Measurements from ENCODE around the gene GPR108. TPM values are rescaled to one million over a fixed set of nuclear protein-coding genes. Genes with fewer than 3 reads are reported as not detected.
"Not testable (repeated sequence)": the region's sequence is repeated elsewhere in the genome, so short reads cannot be mapped to it uniquely, and the experiment has no call there.

GPR108 gene
- total RNA-seq, 1 donor from 2014 or later: 55.4 TPM

DNA sequence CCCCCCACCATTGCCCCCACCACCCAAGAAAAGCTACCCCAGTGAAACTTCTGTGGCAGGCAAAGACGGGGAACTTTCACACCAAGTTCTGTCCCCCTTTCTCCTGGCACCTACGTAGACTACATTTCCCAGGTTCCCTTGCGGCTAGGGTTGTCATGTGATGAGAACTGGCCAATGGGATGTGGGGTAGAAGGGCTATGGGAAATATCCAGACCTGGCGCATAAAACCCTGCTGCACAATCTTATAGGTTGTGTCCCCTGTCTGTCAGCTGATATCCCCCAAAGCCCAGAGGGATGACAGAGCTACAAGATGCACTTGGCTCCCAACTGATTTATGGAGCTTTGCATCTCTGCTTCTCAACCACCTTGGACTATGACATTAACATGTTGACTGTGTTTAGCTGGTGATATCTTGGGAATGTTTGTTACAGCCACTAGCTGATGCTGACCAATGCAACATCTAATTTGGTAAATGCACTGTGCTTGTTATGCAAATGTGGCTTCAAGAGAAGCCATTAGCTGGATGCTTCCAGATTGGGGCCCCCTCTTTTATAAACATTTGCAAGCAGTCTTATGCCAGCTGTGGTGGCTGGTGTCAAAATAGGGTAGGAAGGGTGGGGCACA, 23.8 kb upstream of the GPR108 start:
- DNase-seq (ENCODE audit: low spot score): no peak

DNA sequence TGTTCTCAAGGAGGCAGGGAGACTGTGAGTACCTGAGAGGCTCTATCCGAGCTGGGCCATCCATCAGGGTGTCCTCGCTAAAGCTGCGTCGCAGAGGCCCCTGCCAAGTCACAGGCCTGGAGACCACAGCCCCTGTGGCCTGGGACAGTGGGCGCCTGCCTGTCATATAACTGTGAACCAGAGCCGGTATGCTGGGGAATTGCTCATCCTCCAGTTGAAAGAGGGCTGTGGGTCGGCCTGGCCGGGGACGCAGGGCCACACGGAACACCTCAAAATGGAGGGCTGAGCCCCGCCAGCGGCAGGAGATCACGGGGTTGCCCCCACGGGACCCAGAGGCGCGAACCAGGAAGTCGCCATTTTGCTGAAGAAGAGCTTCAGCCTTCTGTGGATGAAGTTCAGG, 23.2 kb upstream of the GPR108 start:
- no peak for DNase-seq (ENCODE audit: low spot score)

DNA sequence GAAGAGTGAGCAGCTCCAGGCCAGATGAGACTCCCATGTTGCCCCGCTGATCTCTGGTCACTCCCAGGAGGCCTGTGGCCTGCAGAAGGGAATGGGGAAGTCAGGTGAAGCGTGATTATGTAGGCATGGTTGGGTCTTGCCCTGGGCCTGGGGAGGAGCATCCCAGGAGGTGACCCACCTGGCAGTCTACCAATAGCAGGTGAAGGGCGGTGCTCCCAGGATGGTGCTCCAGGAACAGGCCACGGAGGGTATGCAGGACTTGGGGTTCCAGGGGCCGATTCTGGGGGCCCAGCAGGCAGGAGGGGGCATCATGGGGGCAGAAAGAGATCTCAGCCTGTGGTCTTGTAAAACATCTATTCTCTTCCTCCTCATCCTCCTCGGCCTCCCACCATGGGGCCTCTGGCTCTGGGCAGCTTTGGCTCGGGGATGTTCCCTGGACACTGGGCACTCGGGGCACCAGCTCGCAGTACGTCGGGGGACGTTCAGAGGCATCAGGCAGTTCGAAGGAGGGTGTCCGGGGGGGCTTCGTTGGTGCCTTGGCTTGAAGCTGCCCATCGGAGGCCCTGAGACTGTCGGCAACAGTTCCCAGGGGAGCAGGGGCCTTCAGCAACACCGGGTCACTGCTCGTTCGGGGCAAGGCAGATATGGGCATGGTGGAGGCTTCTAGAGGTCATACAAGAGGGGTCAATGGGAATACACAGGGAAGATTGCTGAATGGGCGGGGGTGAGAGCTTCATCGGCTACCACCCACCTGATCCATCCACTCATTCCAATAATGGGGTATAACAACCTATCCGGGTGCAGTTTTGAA, 17.5 kb upstream of the GPR108 start:
- DNase-seq (ENCODE audit: low spot score): no peak

DNA sequence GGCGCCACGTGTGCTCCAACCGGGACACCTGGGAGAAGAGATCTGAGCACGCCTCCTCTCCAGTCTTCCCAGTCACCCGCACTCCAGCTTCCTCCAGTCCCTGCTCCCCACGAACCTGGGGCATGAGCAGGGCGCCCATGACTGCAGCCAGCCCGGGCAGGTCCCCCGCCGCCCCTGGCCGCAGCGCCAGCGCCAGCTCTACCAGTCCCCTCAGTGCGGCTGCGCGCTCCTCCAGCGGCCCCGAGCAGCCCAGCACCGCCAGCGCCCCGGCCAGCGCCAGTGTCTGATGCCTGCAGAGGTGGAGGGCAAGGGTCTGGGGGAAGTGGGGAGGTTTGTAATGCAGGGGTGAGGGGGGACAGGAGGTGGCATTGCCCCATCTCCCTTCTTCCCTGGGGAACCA, 16.8 kb upstream of the GPR108 start:
- DNase-seq (ENCODE audit: low spot score): no peak

DNA sequence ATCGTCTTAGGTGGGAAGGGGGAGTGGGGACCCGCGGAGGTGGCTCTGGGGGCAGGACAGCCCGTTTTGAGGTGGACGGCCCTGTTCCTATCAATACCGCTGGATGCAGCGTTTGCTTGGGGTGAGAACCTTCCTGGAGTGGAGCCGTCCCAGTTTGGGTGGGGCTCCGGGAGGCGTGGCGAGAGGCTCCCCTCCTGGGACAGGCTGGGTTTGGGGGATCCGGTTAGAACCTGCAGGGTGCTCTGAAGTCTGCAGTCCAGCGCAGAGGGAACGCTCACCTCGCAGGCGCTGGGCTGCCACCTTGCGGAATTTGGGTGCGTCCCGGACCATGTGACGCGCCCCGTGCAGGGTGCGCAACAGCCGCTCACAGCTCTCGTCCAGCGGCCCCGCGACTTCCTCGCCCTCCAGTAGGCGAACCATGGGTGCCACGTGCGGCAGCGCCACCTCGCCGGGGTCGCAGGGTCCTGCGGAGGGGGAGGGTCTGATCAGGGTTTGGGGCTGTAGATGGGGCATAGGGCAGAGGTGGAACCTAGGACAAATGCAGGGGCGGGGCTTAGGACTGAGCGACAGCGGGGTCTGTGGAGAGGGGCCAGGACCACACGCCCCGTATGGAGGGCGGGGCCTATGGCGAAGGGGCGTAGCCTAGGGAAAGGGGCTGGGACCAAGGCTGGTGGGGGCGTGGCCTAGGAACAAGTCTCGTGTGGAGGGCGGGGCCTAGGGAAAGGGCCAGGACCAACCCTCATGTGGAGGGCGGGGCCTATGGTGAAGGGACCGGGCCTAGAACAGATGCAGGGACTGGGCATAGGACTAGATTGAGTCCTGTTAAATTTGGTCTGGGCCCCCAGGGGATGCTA, 16.0 kb upstream of the GPR108 start:
- DNase-seq (ENCODE audit: low spot score): no peak

DNA sequence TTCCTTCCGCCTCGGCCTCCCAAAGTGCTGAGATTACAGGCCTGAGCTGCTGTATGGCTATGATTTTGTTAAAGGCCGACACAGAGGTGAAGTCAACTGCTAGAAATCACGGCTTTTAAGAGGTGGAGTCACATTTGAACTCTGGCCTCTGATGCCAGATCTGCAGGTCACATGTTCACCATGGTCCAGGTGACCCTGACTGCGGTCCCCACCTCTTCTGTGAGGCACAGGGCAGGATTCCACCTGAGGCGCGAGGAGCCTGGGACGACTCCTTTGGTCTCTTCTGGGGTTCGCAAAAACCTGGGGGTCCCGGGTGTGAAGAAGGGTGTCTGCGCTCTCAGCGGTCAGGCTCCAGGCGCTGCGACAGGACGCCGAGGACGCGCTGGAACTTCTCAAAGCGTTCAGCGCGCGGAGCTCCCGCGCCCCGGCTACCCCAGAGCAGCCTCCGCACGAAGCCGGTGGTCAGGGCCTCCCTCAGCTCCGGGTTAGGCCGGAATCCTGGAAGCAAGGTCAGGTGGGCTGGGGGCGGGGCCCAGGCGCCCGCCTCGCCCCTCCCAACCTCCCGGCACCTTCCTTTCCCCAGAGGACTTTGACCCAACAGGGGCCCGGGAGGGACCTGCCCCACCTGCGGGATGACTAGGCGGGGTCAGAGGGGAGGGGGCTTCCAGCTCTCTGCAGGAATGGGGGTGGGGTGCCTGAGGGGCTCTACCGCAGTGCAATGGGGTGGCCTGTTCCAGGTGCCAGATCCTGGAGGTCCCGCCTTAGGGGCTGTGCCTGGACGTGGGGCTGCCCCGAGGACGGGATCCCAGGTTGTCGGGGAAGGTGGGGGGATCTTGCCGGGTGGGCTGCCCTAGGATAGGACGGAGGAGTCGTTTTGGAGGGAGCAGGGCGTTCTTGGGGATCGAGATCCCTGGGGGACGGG, 15.1 kb upstream of the GPR108 start:
- no peak for DNase-seq (ENCODE audit: low spot score)

DNA sequence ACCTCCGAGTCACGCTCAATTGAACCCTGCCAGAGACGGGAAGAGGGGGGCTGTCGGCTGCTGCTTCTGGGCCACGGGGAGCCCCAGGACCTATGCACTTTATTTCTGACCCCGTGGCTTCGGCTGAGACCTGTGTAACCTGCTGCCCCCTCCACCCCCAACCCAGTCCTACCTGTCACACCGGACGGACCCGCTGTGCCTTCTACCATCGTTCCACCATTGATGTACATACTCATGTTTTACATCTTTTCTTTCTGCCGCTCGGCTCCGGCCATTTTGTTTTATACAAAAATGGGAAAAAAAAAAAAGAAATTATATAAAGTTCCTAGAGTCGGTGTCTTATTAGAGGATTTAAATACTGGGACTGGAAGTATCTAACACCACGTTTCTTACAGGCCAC, 13.8 kb upstream of the GPR108 start:
- DNase-seq (ENCODE audit: low spot score): no peak

DNA sequence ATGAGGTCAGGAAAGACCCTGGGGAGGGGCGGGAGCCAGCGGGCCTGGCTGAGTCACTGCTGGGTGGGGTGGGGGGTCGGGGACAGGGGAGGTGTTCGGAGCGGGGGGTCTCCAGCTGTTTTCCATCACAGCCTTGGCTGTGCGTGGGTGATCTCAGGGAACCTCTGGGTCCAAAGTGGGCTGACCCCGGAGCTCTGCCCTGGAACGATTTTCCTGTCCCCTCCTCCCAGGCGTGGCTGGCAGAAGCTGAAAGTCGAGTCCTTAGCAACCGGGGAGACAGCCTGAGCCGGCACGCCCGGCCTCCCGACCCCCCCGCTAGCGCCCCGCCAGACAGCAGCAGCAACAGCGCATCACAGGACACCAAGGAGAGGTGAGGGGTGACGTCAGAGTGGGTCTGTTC, 12.7 kb upstream of the GPR108 start:
- DNase-seq (ENCODE audit: low spot score): no peak

DNA sequence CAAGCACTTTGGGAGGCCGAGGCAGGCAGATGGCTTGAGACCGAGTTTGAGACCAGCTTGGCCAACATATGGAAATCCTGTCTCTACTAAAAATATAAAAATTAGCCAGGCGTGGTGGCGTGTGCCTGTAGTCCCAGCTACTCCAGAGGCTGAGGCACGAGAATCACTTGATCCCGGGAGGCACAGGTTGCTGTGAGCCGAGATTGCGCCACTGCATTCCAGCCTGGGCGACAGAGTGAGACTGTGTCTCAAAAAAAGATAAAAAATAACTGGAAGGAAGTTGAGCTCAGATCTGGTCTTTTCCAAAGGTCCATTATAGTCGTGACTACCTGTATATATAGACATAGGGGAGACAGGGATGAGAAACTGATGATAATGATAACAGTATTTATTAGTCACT, 11.2 kb upstream of the GPR108 start:
- DNase-seq (ENCODE audit: low spot score): not testable (repeated sequence)

DNA sequence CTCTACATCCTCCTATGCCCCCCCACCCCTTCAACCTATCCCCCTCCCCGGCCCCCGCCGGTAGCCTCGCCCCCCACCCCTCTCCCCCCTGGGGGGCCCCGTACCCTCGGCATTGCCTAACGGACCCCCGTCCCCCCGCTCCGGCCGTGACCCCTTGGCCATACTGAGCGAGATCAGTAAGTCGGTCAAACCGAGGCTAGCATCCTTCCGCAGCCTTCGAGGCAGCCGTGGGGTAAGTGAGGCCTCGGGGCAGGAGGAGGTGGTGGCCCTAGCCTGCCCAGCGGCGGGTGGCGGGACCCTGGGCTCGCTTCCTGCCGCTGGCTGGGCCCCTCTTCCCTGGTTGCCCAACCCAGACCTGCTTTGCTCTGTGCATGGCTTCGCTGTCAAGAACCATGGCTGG, 8.6 kb upstream of the GPR108 start:
- no peak for DNase-seq (ENCODE audit: low spot score)

DNA sequence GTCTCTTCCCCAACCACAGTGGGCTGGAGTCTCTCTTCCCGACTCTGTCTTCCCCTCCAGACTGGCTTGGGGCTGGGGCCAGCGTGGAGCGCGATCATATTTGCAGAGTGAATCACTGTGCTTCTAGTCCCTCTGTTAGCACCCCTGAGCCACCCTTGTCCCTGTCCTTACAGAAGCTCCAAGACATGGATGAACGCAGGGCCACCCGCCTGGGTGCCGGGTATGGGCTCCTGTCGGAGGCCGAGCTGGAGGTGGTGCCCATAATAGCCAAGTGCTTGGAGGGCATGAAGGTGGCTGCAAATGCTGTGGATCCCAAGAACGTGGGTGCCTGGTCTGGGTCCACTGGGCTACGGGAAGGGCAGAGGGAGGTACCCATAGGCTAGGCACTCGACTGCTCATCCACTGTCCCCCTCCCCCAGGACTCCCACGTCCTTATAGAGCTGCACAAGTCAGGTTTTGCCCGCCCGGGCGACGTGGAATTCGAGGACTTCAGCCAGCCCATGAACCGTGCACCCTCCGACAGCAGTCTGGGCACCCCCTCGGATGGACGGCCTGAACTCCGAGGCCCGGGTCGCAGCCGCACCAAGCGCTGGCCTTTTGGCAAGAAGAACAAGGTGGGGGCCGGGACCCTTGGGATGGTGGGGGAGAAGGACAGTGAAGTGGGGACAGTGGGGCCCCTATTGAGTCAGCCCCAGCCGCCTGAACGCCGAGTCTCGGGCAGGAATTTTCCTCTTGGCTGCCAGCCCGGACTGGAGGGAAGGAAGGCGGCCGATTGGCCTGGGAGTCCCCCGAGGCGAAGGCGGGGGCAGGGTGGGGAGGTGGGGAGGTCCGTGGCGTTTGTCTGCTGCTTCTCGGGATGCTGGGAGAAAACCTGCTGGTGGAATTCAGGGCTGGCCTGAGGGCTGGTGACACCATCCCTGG, 7.3 kb upstream of the GPR108 start:
- no peak for DNase-seq (ENCODE audit: low spot score)

DNA sequence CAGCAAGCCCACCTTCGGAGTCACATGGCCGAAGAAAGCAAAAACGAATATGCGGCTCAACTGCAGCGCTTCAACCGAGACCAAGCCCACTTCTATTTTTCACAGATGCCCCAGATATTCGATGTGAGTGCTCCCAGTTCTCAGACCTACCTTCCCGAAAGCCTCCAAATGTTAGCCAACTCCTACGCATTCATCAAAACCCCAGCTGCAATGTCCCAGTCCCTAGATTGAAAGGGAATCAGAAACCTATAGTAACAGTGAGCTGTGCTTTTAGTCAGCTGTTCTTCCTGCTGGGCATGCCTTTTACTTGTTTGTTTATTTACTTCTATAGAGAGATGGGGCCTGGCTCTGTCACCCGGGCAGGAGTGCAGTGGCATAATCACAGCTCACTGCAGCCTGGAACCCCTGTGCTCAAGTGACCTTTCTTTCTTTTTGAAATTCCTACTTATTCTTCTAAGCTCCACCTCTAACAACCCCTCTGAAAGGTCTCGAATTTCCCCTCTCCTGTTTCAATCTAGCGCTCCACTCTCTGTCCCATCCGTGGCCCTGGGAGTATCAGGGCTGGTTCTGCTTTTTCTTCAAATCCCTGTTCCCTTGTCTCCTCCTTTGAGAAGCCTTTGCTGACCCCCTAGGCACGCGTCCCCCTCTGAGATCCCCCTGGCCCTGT, 6.5 kb upstream of the GPR108 start:
- no peak for DNase-seq (ENCODE audit: low spot score)

DNA sequence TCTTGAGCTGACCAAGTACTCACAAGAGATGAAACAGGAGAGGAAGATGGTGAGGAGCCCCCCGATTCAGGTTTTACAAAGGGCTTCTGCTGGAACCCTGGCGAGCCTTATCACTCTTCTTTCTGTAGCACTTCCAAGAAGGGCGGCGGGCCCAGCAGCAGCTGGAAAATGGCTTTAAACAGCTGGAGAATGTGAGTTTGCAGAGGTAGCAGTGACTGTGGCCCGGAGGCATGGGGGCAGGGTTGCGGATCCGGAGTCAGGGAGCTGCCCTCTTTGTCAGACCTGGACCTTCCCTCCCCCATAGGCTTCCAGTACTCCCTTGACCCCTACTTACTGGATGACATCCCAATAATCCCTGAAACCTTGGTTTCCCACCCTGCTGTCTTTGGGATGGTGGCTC, 5.7 kb upstream of the GPR108 start:
- no peak for DNase-seq (ENCODE audit: low spot score)

DNA sequence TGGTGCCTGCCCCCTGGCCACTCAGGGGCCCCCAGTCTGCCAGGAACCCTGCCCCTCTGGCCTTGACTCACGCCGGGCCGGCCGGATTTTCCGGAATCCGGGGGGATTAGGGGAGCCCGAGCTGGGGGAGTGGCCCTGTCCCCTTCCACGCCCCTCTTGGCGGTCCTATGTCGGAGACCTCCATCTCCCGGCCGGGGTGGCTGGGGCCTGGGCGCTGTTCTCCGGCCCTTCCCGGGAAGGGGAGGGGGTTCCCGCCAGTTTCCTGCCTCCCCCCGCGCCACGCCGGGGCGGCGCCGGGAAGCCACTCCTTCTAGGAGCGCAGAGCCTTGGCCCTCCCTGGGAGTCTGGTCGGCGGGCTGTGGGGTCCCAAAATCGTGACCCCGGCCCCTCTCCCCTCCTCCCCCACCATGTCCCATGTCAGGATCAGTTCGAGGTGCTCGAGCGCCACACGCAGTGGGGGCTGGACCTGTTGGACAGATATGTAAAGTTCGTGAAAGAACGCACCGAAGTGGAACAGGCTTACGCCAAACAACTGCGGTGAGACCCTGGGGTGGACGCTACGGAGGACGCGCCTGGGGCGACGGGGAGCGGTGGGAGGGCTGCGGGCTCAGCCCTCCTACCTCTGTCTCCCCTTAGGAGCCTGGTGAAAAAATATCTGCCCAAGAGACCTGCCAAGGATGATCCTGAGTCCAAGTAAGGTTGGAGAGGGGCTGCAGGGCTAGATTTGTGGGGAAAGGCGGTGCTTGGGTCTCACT, 3.4 kb upstream of the GPR108 start:
- DNase-seq (ENCODE audit: low spot score): no peak

DNA sequence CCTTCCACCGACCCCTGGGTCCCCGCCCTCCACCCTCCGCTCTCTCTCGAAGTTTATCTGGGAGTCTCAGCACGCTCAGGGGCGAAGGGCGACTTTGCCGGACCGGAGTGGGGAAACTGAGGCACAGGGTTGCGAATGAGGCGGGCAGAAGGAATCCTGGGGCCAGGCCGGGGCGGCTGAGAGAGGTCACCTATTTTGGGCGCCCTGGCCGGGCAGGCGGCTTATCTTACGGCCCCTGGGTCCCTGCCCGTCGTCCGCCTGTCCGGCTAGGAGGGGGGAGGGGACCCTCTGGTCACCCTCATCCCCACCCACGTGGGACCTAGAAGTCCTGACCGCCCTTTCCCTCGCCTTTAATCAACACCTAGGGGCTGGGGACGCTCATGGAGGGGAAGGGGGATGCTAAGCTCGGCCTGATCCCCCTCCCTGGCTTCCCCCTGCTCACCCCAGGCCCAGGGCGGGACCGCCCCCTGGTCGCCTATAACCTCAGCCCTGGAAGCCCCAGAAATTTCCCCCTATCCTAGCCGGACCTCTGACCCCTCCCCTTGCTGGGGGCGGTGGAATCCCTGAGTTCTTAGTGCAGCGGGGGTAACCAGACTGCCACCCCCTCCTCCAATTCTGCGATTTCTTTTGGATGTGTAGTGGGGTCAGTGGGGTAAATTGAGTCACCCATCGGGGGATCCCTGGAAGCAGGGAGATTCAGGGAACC, 2.7 kb upstream of the GPR108 start:
- no peak for DNase-seq (ENCODE audit: low spot score)

DNA sequence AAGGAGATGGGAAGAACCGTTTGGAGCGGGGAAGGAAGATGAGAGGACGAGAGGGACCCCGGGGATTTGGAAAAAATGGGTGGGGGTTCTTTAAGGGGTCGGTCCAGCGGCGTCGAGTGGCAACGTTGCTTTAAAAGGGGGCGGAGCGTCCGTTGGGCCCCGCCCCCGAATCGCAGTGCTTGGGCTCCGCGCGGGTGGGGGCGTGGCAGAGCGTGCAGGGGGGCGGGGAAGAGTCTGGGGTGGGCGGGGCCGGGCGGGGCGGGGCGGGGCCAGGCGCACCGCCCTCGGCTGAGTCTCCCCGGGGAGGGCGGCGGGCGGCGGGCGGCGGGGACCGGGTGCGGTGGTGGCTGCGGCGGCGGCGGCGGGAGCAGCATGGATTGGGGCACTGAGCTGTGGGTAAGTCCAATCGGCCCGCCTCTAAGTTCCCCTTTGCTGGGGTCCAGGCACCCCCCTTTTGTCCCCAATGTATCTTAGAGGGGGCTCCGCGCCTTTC, 2.1 kb upstream of the GPR108 start, which contains the start of gene TRIP10:
Gene TRIP10 (plus strand): TSS at position 291 of the 493 bp plus-strand sequence. CDS start 82 bp downstream, at position 373.
- DNase-seq (ENCODE audit: low spot score): no peak

DNA sequence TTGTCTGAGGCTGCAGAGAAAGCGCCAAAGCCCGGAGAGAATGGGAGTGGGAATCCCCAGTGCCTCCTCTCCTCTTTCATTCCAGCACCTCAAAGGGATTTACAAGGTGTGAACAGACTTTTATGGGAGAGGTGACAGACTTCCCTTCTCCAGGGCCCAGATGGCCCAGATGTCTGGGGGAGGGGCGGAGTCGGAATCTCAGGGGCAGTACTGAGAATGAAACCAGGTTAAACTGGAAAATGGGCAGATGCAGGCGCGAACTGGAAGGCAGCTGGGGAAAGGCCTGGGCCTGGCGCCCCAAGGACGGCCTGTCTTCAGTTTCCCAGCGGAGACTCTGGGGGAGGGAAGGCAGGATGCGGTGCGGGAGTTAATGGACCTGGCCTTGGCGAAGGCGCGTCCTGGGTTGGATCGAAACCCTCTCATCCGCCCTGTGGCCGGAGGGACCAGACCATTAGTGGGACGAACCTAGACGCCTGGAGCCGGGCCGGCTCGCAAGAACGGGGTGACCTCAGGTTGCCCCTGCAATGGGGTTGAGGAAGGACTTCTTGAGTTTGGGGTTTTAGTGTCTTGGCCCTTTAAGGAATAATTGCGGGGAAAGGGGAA, 1.5 kb upstream of the GPR108 start:
- no peak for DNase-seq (ENCODE audit: low spot score)
